Measurements from ENCODE around the gene ANKRD12. TPM values are rescaled to one million over a fixed set of nuclear protein-coding genes. Genes with fewer than 3 reads are reported as not detected.
"Not testable (repeated sequence)": the region's sequence is repeated elsewhere in the genome, so short reads cannot be mapped to it uniquely, and the experiment has no call there.

ANKRD12 gene
- total and polyA plus RNA-seq, 2 of the 4 experiments (the other 2 are of a cell fraction): 2.6 to 12.9 TPM

GRCh38 chr18:9162663-9163062 is 26.1 kb downstream of the ANKRD12 start:
- H3K79me1 ChIP-seq (ENCODE audit: low read depth in 1 of 2, low read length in 2 of 2): peaks cover 16 to 54% of the 10 kb centered on the region in 2 experiments
- H3K36me3 ChIP-seq (ENCODE audit: control insufficient read depth, insufficient read depth, low read length); H3K27ac ChIP-seq (ENCODE audit: insufficient read depth, low read length); H2AK5ac ChIP-seq (ENCODE audit: low read depth, low read length); H3K9ac ChIP-seq (ENCODE audit: low read depth, low read length); H2BK15ac ChIP-seq (ENCODE audit: low read depth, low read length); H2BK120ac ChIP-seq (ENCODE audit: low read depth, low read length); ATAC-seq (ENCODE audit: low read depth); H4K5ac ChIP-seq (ENCODE audit: low read depth, low read length); H2BK5ac ChIP-seq (ENCODE audit: low read depth, low read length, poor library complexity, severe bottlenecking); in situ Hi-C loops (cut with MboI; ENCODE audit: low sequenced_read_pairs); H3K9me3 ChIP-seq (ENCODE audit: control insufficient read depth, insufficient read depth, low read length); H2AK9ac ChIP-seq (replicated peaks; ENCODE audit: low read depth, low read length, poor library complexity); H3K4me2 ChIP-seq (ENCODE audit: low read depth, low read length); H4K8ac ChIP-seq (ENCODE audit: low read depth in 2 of 2, low read length in 2 of 2); H3K4me1 ChIP-seq (ENCODE audit: control insufficient read depth, insufficient read depth, low read length); H3K18ac ChIP-seq (ENCODE audit: low read depth, low read length); intact Hi-C loops (cut with micrococcal nuclease); H2BK20ac ChIP-seq (ENCODE audit: low read depth, low read length); H3K23ac ChIP-seq (ENCODE audit: low read depth, low read length); BruUV-seq (replicated peaks); H3K4me3 ChIP-seq (ENCODE audit: insufficient read depth, low read depth, low read length); CTCF ChIA-PET; H2AFZ ChIP-seq (replicated peaks; ENCODE audit: low read length, poor library complexity); DNase-seq; H3K4ac ChIP-seq (ENCODE audit: low read depth, low read length); H3K14ac ChIP-seq (replicated peaks; ENCODE audit: low read depth, low read length); dilution Hi-C loops (cut with HindIII; ENCODE audit: low sequenced_read_pairs, unreplicated experiment); H3K56ac ChIP-seq (ENCODE audit: extremely low read depth, insufficient read depth, low read length); POLR2A ChIA-PET (ENCODE audit: unreplicated experiment); H3K9me1 ChIP-seq (ENCODE audit: insufficient read depth, low read length); H3K27me3 ChIP-seq (ENCODE audit: control insufficient read depth, insufficient read depth, low read length); H4K91ac ChIP-seq (ENCODE audit: insufficient read depth, low read depth, low read length): not testable (repeated sequence)
- no CpG with 5 or more reads among the region's 4 CpGs for WGBS, 2 experiments (ENCODE audit: extremely low coverage in 2 of 2, insufficient read length in 1 of 2)
- peaks cover 47% of the 10 kb centered on the region for H4K20me1 ChIP-seq (ENCODE audit: insufficient read depth, low read length)

- H3K4me3 ChIP-seq (ENCODE audit: insufficient read depth, low read depth, low read length); H3K9ac ChIP-seq (ENCODE audit: low read depth, low read length); POLR2A ChIA-PET (ENCODE audit: unreplicated experiment); H4K91ac ChIP-seq (ENCODE audit: insufficient read depth, low read depth, low read length); DNase-seq; H3K14ac ChIP-seq (replicated peaks; ENCODE audit: low read depth, low read length); BruUV-seq (replicated peaks); H4K5ac ChIP-seq (ENCODE audit: low read depth, low read length); in situ Hi-C loops (cut with MboI; ENCODE audit: low sequenced_read_pairs); H2BK5ac ChIP-seq (ENCODE audit: low read depth, low read length, poor library complexity, severe bottlenecking); ATAC-seq (ENCODE audit: low read depth); H2AK5ac ChIP-seq (ENCODE audit: low read depth, low read length); H2BK15ac ChIP-seq (ENCODE audit: low read depth, low read length); H3K4me2 ChIP-seq (ENCODE audit: low read depth, low read length); dilution Hi-C loops (cut with HindIII; ENCODE audit: low sequenced_read_pairs, unreplicated experiment); H3K56ac ChIP-seq (ENCODE audit: extremely low read depth, insufficient read depth, low read length); H2BK20ac ChIP-seq (ENCODE audit: low read depth, low read length); H3K23ac ChIP-seq (ENCODE audit: low read depth, low read length); H4K8ac ChIP-seq (ENCODE audit: low read depth in 2 of 2, low read length in 2 of 2); H2AK9ac ChIP-seq (replicated peaks; ENCODE audit: low read depth, low read length, poor library complexity); CTCF ChIA-PET; intact Hi-C loops (cut with micrococcal nuclease); H3K18ac ChIP-seq (ENCODE audit: low read depth, low read length); H2BK120ac ChIP-seq (ENCODE audit: low read depth, low read length); H3K9me1 ChIP-seq (ENCODE audit: insufficient read depth, low read length); H3K4ac ChIP-seq (ENCODE audit: low read depth, low read length); H2AFZ ChIP-seq (replicated peaks; ENCODE audit: low read length, poor library complexity); H3K9me3 ChIP-seq (ENCODE audit: control insufficient read depth, insufficient read depth, low read length); H3K36me3 ChIP-seq (ENCODE audit: control insufficient read depth, insufficient read depth, low read length); H3K27ac ChIP-seq (ENCODE audit: insufficient read depth, low read length); H3K27me3 ChIP-seq (ENCODE audit: control insufficient read depth, insufficient read depth, low read length); H3K4me1 ChIP-seq (ENCODE audit: control insufficient read depth, insufficient read depth, low read length): not testable (repeated sequence)
- peaks cover 44% of the 10 kb centered on the region for H4K20me1 ChIP-seq (ENCODE audit: insufficient read depth, low read length)
- peaks cover 6 to 47% of the 10 kb centered on the region in 2 experiments for H3K79me1 ChIP-seq (ENCODE audit: low read depth in 1 of 2, low read length in 2 of 2)
Observed at GRCh38 chr18:9164149-9164548, 27.6 kb downstream of the ANKRD12 start.
